NCI-H524 (cell line): ENCODE results near the gene MCF2L.
"Not testable (repeated sequence)": the region's sequence is repeated elsewhere in the genome, so short reads cannot be mapped to it uniquely, and the experiment has no call there.

ENCODE experiments used
- DNase-seq, 2 experiments: peaks; one replicate each; lab custom pipeline; 2025; lab: John Stamatoyannopoulos, UW

The MCF2L gene

DNA sequence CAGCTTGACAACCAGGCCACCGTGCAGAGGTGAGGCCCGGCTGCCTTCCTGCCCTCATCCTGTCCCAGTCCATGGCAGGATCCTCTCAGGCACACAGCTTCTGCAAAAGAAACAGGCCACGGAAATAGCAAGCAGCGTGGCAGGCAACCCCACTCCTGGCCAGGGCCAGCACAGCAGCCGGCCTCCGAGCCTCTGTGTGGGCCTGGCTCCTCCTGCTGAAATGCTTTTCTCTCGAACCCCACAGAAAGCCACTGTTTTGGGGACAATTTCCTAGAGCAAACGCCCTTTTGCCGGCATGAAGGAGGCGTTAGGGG lies 97.1 kb downstream of the MCF2L start:
- no peak for DNase-seq

DNA sequence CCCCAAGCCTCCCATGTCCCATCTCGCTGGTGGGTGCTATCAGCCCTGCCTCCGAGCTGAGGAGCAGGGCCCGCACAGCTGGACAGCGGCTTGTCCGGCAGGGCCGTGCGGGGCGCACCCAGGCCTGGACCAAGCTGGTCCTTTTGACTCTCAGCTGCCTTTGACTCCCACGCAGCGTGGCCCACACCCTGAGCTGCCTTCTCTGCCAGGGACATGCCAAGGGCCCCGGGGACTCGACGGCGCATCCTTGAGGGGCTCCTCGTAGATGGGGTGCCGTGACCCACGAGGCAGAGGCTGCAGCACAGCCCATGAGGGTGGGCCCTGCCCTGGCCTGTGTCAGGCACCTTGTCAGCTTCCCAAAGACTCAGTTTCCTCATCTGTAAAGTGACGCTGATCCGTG lies 97.7 kb downstream of the MCF2L start:
- DNase-seq, result no peak

DNA sequence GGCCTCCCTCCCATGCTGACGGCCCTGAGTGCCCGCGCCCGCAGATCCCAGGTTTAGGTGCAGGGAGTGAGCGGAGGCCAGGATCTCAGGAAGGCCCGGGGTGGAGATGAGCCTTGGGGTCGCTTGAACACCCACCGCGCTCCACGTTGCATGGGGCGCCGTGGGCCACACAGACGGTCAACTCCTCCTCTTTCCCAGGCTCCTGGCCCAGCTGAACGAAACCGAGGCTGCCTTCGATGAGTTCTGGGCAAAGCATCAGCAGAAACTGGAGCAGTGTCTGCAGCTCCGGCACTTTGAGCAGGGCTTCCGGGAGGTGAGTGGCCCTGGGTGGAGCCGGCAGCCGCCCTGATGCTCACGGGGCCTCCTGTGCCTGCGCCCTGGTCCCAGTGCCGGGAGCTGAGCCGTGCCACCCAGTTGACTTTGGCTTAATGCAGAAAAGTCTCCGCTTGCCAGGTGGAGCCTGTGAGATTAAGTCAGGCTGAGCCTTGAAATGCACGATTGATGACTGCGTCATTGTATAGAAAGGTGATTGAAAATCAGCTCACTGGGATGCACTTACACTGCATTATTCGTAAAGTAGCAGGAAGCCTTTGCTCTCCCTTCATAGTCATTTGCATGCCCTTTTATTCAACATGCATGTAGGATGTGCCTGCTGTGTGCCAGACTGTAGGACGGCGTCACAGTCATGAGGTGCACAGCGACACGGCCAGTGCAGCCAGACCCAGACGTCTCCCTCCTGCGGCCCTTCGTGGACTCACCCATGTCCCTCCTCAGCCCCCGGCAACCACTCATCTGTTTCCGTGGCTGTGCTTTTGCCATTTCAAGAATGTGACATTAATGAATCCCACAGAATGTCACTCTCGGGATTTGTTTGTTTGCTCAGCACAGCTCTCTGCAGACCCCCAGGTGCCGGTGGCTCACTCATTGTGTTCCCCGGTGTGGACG lies 101.1 kb downstream of the MCF2L start:
- no peak for DNase-seq

GRCh38 chr13:113070855-113071254 lies 101.8 kb downstream of the MCF2L start:
- no peak for DNase-seq

- DNase-seq, result no peak
Observed at GRCh38 chr13:113072376-113072775, 103.4 kb downstream of the MCF2L start.

DNA sequence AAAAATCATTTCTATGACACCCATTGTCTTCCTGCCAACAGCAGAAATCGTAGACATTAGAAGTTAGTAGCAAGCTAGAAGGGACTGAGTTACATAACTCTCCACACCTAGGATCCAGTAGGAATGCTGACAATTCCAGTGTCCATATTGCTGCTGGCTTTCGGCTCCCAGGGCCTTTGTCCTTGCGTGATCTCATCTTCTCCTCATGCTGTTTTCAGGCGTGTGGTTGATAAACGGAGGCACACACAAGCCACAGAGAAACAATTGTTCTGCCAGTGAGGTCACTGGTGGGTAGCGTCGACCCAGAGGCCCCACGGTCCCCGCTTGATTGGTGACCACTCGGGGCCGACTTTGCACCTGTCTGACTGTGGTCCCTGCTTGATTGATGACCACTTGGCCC lies 104.9 kb downstream of the MCF2L start:
- DNase-seq, result no peak

GRCh38 chr13:113074401-113074800 lies 105.4 kb downstream of the MCF2L start:
- DNase-seq, result no peak

GRCh38 chr13:113074876-113075275 lies 105.9 kb downstream of the MCF2L start:
- DNase-seq, result no peak

- no peak for DNase-seq
Observed at GRCh38 chr13:113075711-113076110, 106.7 kb downstream of the MCF2L start.

GRCh38 chr13:113076681-113077401 lies 107.8 kb downstream of the MCF2L start:
- no peak for DNase-seq

GRCh38 chr13:113077566-113077952 lies 108.5 kb downstream of the MCF2L start:
- DNase-seq, result no peak

DNA sequence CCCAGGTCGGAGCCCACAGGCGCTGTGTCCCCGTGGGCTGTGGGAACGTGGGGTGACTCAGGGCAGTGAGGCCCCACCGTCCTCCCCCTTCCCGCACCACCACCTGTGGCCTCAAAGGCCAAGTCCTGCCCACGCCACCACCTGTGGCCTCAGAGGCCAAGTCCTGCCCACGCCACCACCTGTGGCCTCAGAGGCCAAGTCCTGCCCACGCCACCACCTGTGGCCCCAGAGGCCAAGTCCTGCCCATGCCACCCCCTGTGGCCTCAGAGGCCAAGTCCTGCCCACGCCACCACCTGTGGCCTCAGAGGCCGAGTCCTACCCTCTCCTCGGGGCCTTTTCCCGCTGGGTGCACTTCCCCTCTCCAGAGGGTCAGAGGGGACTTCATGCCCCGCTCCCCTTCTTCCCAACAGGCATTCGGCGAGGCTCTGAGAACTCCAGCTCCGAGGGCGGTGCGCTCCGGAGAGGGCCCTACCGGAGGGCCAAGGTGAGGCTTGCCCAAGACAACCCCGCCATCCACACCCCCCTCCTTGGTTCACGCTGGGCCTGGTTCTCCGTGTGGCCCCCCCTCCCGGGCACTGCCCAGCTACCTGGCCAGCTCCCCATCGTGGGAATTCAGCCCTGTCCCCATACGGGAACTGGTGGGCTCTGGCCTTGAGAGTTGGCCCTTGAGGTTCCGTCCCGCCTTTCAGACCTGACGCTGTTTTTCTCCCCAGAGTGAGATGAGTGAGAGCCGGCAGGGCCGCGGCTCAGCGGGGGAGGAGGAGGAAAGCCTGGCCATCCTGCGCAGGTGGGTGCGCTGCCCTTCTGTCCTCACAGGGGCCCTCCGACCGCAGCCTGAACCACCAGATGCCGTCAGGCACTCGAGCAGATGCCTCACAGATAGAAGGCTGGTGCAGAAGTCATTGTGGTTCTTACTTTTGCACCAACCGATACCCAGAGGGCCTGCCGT lies 109.2 kb downstream of the MCF2L start:
- peak; percentile 82 to 86 for DNase-seq

DNA sequence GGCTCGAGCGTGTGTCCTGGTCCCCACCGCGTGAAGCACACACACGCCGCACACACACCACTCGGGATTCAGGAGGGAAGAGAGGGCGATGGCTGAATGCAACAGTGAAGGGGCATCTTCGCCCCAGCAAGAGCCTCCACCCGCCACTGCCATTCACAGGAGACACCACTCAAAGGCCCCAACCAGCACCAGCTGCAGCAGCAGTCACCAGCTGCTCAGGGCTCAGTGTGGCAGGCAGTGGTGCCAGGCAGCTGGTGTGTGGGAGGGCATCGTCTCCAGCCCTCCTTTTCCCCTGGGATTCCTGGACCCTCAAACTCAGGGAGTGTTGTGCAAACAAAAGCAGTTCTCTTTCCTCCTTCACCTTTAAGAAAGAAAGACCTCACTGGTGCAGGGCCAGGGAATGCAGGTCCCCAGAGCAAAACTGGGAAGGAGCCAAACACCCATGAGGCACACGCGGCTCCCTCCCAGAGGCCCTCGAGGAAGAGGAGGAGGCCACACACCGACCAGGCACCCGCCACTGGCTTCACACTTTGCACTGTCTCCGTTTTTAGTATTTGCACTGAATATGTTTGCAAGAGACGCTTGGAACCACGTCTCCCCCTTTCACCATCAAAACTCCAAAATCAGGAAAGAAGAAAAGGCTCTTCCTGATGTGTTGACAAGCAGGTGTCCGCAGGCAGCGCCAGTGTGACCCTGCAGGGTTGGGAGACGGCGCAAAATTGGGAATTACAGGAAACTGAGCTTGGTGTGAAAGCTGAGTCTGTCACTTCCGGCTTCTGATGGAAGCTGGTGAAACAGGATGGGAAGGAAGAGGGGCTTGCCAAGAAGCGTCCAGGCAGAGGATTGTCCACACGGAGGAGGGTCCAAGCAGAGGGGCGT lies 110.1 kb downstream of the MCF2L start:
- DNase-seq, result peak; percentile 88 to 92

DNA sequence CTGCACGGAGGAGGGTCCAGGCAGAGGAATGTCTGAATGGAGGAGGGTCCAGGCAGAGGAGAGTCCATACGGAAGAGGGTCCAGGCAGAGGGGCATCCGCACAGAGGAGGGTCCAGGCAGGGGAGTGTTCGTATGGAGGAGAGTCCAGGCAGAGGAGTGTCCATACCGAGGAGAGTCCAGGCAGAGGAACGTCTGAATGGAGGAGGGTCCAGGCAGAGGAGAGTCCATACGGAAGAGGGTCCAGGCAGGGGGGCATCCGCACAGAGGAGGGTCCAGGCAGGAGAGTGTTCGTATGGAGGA lies 110.7 kb downstream of the MCF2L start:
- not testable (repeated sequence) for DNase-seq

GRCh38 chr13:113080361-113080831 lies 111.4 kb downstream of the MCF2L start:
- DNase-seq, result no peak

- DNase-seq, result no peak
Observed at GRCh38 chr13:113080901-113081521, 112.0 kb downstream of the MCF2L start.

DNA sequence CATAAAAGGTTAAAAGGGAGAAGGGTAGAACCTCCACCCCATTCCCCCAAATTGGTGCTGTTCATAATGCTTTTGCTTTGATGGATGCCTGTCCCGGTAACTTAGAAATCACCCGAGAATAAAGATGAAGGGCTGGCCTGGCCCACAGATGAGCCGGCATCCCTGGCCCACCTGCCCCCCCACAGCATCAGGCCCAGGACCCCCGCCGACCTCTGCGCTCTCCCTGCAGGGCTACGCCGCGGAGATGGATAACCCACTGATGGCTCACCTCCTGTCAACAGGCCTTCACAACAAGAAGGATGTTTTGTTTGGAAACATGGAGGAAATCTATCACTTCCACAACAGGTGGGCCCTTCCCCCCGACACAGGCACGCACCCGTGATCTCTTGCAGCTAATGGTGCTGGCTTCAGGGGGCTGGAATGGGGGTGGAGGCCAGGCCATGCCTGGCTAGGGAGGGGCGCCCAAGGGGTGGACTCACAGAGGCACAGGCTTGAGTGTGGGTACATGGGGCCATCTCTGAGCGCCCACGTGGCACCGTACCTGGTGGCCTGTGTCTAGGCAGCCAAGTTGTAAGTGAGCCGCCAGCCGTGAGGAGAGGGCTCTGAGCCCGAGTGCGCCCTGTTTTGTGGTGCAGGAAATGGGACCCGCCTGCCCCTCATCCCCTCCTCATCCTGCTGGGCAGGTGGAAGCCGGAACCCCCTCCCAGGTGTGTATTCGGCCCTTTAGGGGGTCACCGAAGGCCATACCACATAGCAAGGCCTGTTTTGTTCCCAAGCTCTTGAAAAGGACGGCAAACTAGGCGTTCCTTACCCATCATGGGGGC lies 113.4 kb downstream of the MCF2L start:
- DNase-seq, result no peak

DNA sequence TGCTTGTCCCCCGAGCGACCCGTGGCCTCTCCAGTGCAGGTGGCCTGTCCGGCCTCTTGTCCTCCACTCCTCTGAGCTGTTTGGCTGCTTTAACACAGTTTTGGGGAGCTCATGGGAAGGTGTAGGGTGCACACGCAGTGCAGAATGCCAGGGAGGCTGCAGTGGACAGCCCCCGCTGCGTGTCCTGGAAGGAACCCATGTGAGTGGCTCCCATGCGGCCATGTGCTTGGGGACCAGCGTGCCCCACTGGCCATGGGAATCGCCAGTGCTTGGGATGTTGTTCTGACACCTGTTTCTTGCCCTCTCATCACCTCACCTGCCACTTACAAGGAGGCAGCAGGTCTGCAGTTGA lies 114.0 kb downstream of the MCF2L start:
- no peak for DNase-seq

GRCh38 chr13:113083402-113084061 lies 114.5 kb downstream of the MCF2L start:
- peak in 1 of 2 experiments; percentile 61 for DNase-seq
